Measurements from ENCODE around the gene C2CD3. TPM values are rescaled to one million over a fixed set of nuclear protein-coding genes. Genes with fewer than 3 reads are reported as not detected.
A peak's percentile ranks its signal among the peaks of the same experiment; 100 is the strongest.
"Not testable (repeated sequence)": the region's sequence is repeated elsewhere in the genome, so short reads cannot be mapped to it uniquely, and the experiment has no call there.

Gene C2CD3
- total and polyA plus RNA-seq, 5 donors, result 10.1 to 19.1 (median 15.0) TPM

GRCh38 chr11:74159642-74160041 lies 11.2 kb downstream of the C2CD3 start:
- intact Hi-C loops (cut with DNase I), result no loop called here
- Histone ChIP-seq H3K27ac (ENCODE audit: low read length) (no peak overlapping the region), H3K4me3 (ENCODE audit: low read length) (no peak overlapping the region), H3K27me3 (ENCODE audit: control insufficient read depth, insufficient read depth) (no peaks in the 10 kb centered on the region), H3K9me3 (ENCODE audit: control insufficient read depth, low read length) (no peaks in the 10 kb centered on the region), H3K4me1 (ENCODE audit: control insufficient read depth, insufficient read depth, low read length) (peaks cover 3% of the 10 kb centered on the region)
- ATAC-seq (no peak), DNase-seq (no peak)

- WGBS, result 90% methylated on average over 1 of the region's 1 CpG
Measured at GRCh38 chr11:74157169-74157568, 13.6 kb downstream of the C2CD3 start.

GRCh38 chr11:74154620-74155281 lies 16.1 kb downstream of the C2CD3 start:
- intact Hi-C loops (cut with DNase I), result no loop called here
- peaks cover 2% of the 10 kb centered on the region for H3K4me1 ChIP-seq (ENCODE audit: control insufficient read depth, insufficient read depth, low read length)
- no peaks in the 10 kb centered on the region for H3K9me3 ChIP-seq (ENCODE audit: control insufficient read depth, low read length)
- 87% methylated on average over 1 of the region's 1 CpG for WGBS
- DNase-seq (peak in 1 of 3 donors; percentile 68), ATAC-seq (no peak)
- no peaks in the 10 kb centered on the region for H3K27me3 ChIP-seq (ENCODE audit: control insufficient read depth, insufficient read depth)
- no peak overlapping the region for H3K27ac ChIP-seq (ENCODE audit: low read length)
- H3K4me3 ChIP-seq (ENCODE audit: low read length), result no peak overlapping the region

More at GRCh38 chr11:74157169-74157568, 13.6 kb downstream of the C2CD3 start:
- Histone ChIP-seq H3K4me3 (ENCODE audit: low read length) (no peak overlapping the region), H3K27ac (ENCODE audit: low read length) (no peak overlapping the region), H3K4me1 (ENCODE audit: control insufficient read depth, insufficient read depth, low read length) (peaks cover 2% of the 10 kb centered on the region), H3K27me3 (ENCODE audit: control insufficient read depth, insufficient read depth) (no peaks in the 10 kb centered on the region), H3K9me3 (ENCODE audit: control insufficient read depth, low read length) (no peaks in the 10 kb centered on the region)
- DNase-seq (no peak), ATAC-seq (no peak)
- intact Hi-C loops (cut with DNase I), result no loop called here

- H3K27me3 ChIP-seq (ENCODE audit: control insufficient read depth, insufficient read depth), result no peaks in the 10 kb centered on the region
- no peak for DNase-seq
- intact Hi-C loops (cut with DNase I), result no loop called here
Measured at GRCh38 chr11:74153224-74153623, 17.6 kb downstream of the C2CD3 start.

GRCh38 chr11:74147199-74147929 lies 23.4 kb downstream of the C2CD3 start:
- ATAC-seq (no peak), DNase-seq (no peak)
- H3K4me3 ChIP-seq (ENCODE audit: low read length), result no peak overlapping the region
- H3K27me3 ChIP-seq (ENCODE audit: control insufficient read depth, insufficient read depth), result no peaks in the 10 kb centered on the region
- H3K4me1 ChIP-seq (ENCODE audit: control insufficient read depth, insufficient read depth, low read length), result no peaks in the 10 kb centered on the region
- no peak overlapping the region for H3K27ac ChIP-seq (ENCODE audit: low read length)
- H3K9me3 ChIP-seq (ENCODE audit: control insufficient read depth, low read length), result no peaks in the 10 kb centered on the region
- WGBS, result 92% methylated on average over 5 of the region's 5 CpGs
- intact Hi-C loops (cut with DNase I), result no loop called here

More at GRCh38 chr11:74153224-74153623, 17.6 kb downstream of the C2CD3 start:
- no peak overlapping the region for H3K27ac ChIP-seq (ENCODE audit: low read length)
- H3K9me3 ChIP-seq (ENCODE audit: control insufficient read depth, low read length), result no peaks in the 10 kb centered on the region
- peaks cover 2% of the 10 kb centered on the region for H3K4me1 ChIP-seq (ENCODE audit: control insufficient read depth, insufficient read depth, low read length)
- H3K4me3 ChIP-seq (ENCODE audit: low read length), result no peak overlapping the region
- ATAC-seq, result no peak

GRCh38 chr11:74144592-74144991 lies 26.2 kb downstream of the C2CD3 start:
- Histone ChIP-seq H3K9me3 (ENCODE audit: control insufficient read depth, low read length) (no peaks in the 10 kb centered on the region), H3K4me1 (ENCODE audit: control insufficient read depth, insufficient read depth, low read length) (peaks cover 2% of the 10 kb centered on the region), H3K4me3 (ENCODE audit: low read length) (no peak overlapping the region), H3K27me3 (ENCODE audit: control insufficient read depth, insufficient read depth) (no peaks in the 10 kb centered on the region), H3K27ac (ENCODE audit: low read length) (no peak overlapping the region)
- ATAC-seq (no peak), DNase-seq (no peak)
- WGBS, result 98% methylated on average over 4 of the region's 4 CpGs
- intact Hi-C loops (cut with DNase I), result no loop called here

- H3K27me3 ChIP-seq (ENCODE audit: control insufficient read depth, insufficient read depth), result no peaks in the 10 kb centered on the region
- ATAC-seq (no peak), DNase-seq (no peak)
- peaks cover 2% of the 10 kb centered on the region for H3K4me1 ChIP-seq (ENCODE audit: control insufficient read depth, insufficient read depth, low read length)
- H3K9me3 ChIP-seq (ENCODE audit: control insufficient read depth, low read length), result no peaks in the 10 kb centered on the region
- intact Hi-C loops (cut with DNase I), result no loop called here
- H3K4me3 ChIP-seq (ENCODE audit: low read length), result no peak overlapping the region
- no peak overlapping the region for H3K27ac ChIP-seq (ENCODE audit: low read length)
- 83% methylated on average over 3 of the region's 3 CpGs for WGBS
Measured at GRCh38 chr11:74142624-74143023, 28.2 kb downstream of the C2CD3 start.

- Histone ChIP-seq H3K27ac (ENCODE audit: low read length) (no peak overlapping the region), H3K27me3 (ENCODE audit: control insufficient read depth, insufficient read depth) (no peaks in the 10 kb centered on the region), H3K9me3 (ENCODE audit: control insufficient read depth, low read length) (no peaks in the 10 kb centered on the region), H3K4me1 (ENCODE audit: control insufficient read depth, insufficient read depth, low read length) (peaks cover 2% of the 10 kb centered on the region), H3K4me3 (ENCODE audit: low read length) (no peak overlapping the region)
- WGBS, result 73% methylated on average over 3 of the region's 3 CpGs
- DNase-seq (no peak), ATAC-seq (peak in 1 of 2 donors; percentile 71)
- intact Hi-C loops (cut with DNase I), result no loop called here
Measured at GRCh38 chr11:74141908-74142307, 28.9 kb downstream of the C2CD3 start.

GRCh38 chr11:74141241-74141695 lies 29.5 kb downstream of the C2CD3 start:
- Histone ChIP-seq H3K4me1 (ENCODE audit: control insufficient read depth, insufficient read depth, low read length) (peaks cover 2% of the 10 kb centered on the region), H3K4me3 (ENCODE audit: low read length) (no peak overlapping the region), H3K27ac (ENCODE audit: low read length) (no peak overlapping the region), H3K27me3 (ENCODE audit: control insufficient read depth, insufficient read depth) (no peaks in the 10 kb centered on the region), H3K9me3 (ENCODE audit: control insufficient read depth, low read length) (no peaks in the 10 kb centered on the region)
- DNase-seq (no peak), ATAC-seq (peak in 1 of 2 donors; percentile 77)
- intact Hi-C loops (cut with DNase I), result no loop called here
- 85% methylated on average over 2 of the region's 2 CpGs for WGBS

- H3K4me3 ChIP-seq (ENCODE audit: low read length); DNase-seq; H3K27ac ChIP-seq (ENCODE audit: low read length); H3K9me3 ChIP-seq (ENCODE audit: control insufficient read depth, low read length); H3K27me3 ChIP-seq (ENCODE audit: control insufficient read depth, insufficient read depth); H3K4me1 ChIP-seq (ENCODE audit: control insufficient read depth, insufficient read depth, low read length); intact Hi-C loops (cut with DNase I); ATAC-seq: not testable (repeated sequence)
- WGBS, result 96% methylated on average over 1 of the region's 1 CpG
Measured at GRCh38 chr11:74139919-74140431, 30.8 kb downstream of the C2CD3 start.

GRCh38 chr11:74139151-74139918 lies 31.5 kb downstream of the C2CD3 start:
- Histone ChIP-seq H3K27me3 (ENCODE audit: control insufficient read depth, insufficient read depth) (no peaks in the 10 kb centered on the region), H3K4me1 (ENCODE audit: control insufficient read depth, insufficient read depth, low read length) (peaks cover 2% of the 10 kb centered on the region), H3K4me3 (ENCODE audit: low read length) (no peak overlapping the region), H3K27ac (ENCODE audit: low read length) (no peak overlapping the region), H3K9me3 (ENCODE audit: control insufficient read depth, low read length) (no peaks in the 10 kb centered on the region)
- ATAC-seq (no peak), DNase-seq (no peak)
- 95% methylated on average over 6 of the region's 6 CpGs for WGBS
- intact Hi-C loops (cut with DNase I), result no loop called here

Data from right cardiac atrium (tissue), 5 donors.